Measurements from ENCODE around the gene BCAM. TPM values are rescaled to one million over a fixed set of nuclear protein-coding genes. Genes with fewer than 3 reads are reported as not detected.

The BCAM gene
- total and polyA plus RNA-seq, 2 donors (not counting 3 experiments of a cell fraction or from before 2014, with no cell fraction given), result 23.9 to 28.5 TPM

GRCh38 chr19:44863990-44864389 is 55.1 kb downstream of the BCAM start:
- BruUV-seq (replicated peaks), result no TSS peak
- dilution Hi-C loops (cut with MboI; ENCODE audit: extremely low pct_ligation_motif_present, low sequenced_read_pairs), result no loop called here
- H3K9me1 ChIP-seq (replicated peaks; ENCODE audit: control insufficient read depth, extremely low read depth, insufficient read depth, low read length), result no peaks in the 10 kb centered on the region
- intact Hi-C loops (cut with micrococcal nuclease), result no loop called here
- H3K27ac ChIP-seq (ENCODE audit: insufficient read depth, low read depth, low read length), result no peak overlapping the region
- ChIA-PET POLR2A (no interaction called here), CTCF (no interaction called here)
- DNase-seq (ENCODE audit: low read depth, low spot score) (no peak), FAIRE-seq (no peak)
- H3K9ac ChIP-seq (replicated peaks; ENCODE audit: extremely low read depth, insufficient read depth, low read length), result no peak overlapping the region
- no peak overlapping the region for H3K4me3 ChIP-seq (replicated peaks in 1 of 3; ENCODE audit: insufficient read depth in 1 of 3, low read depth in 1 of 3, low read length in 3 of 3)
- peaks cover 2% of the 10 kb centered on the region for H4K20me1 ChIP-seq (replicated peaks; ENCODE audit: control insufficient read depth, extremely low read depth, insufficient read depth, low read length)
- no peak for TF ChIP-seq GATA2 (IDR thresholded peaks at IDR 0.05; ENCODE audit: insufficient read depth, insufficient read length, low read depth, low read length)
- no peak for TF ChIP-seq JUN (IDR thresholded peaks at IDR 0.05; ENCODE audit: borderline replicate concordance, insufficient read depth, insufficient read length, low read depth)
- no peak for TF ChIP-seq POLR2A (IDR thresholded peaks at IDR 0.05; ENCODE audit: low read depth, low read length)
- no peak for TF ChIP-seq FOS (IDR thresholded peaks at IDR 0.05; ENCODE audit: borderline replicate concordance, insufficient read depth, low read length)
- no peak for TF ChIP-seq POLR2AphosphoS5 (IDR thresholded peaks at IDR 0.05; ENCODE audit: insufficient read depth, low read depth, low read length)
- TF ChIP-seq MAX (IDR thresholded peaks at IDR 0.05; ENCODE audit: insufficient read depth, insufficient read length), result no peak
- no peak for TF ChIP-seq EZH2 (IDR thresholded peaks at IDR 0.05; ENCODE audit: borderline replicate concordance, low read depth, low read length, severe bottlenecking)
- no peak for TF ChIP-seq CTCF (IDR thresholded peaks at IDR 0.05; ENCODE audit: extremely low read depth in 1 of 2, insufficient read depth in 1 of 2, low read depth in 1 of 2, low read length in 2 of 2)
- no peak for TF ChIP-seq MYC (IDR thresholded peaks at IDR 0.05; ENCODE audit: low read depth, low read length)
- H3K27me3 ChIP-seq (ENCODE audit: control insufficient read depth in 2 of 2, insufficient read depth in 2 of 2, low read length in 2 of 2), result no peaks in the 10 kb centered on the region
- no peak overlapping the region for H3K4me2 ChIP-seq (ENCODE audit: insufficient read depth, low read length)
- peaks cover 8% of the 10 kb centered on the region for H3K4me1 ChIP-seq (ENCODE audit: control insufficient read depth, extremely low read depth, insufficient read depth, low read length)
- H3K9me3 ChIP-seq (replicated peaks; ENCODE audit: control insufficient read depth, insufficient read depth, low read length), result no peaks in the 10 kb centered on the region
- peaks cover 4 to 17% of the 10 kb centered on the region in 2 experiments for H3K36me3 ChIP-seq (ENCODE audit: control insufficient read depth in 2 of 2, extremely low read depth in 1 of 2, insufficient read depth in 2 of 2, low read length in 2 of 2)
- H3K79me2 ChIP-seq (ENCODE audit: control insufficient read depth, insufficient read depth, low read length), result peaks cover 54% of the 10 kb centered on the region
- no peak overlapping the region for H2AFZ ChIP-seq (ENCODE audit: low read depth, low read length)

Data from endothelial cell of umbilical vein (primary cell).